Activated CD4-positive, alpha-beta T cell treated with anti-CD3 and anti-CD28 coated beads, Interleukin-2, Interleukin-6, amounts not matched to agents 100 ng/mL and 50 ng/mL, durations not matched to agents 16 hours and 8 hours (primary cell): ENCODE measurements around the gene GSE1.

ENCODE experiments used
- DNase-seq: peaks from one replicate; pipeline ENCODE4 v3.0.0-alpha.2; 2020

Gene GSE1

DNA sequence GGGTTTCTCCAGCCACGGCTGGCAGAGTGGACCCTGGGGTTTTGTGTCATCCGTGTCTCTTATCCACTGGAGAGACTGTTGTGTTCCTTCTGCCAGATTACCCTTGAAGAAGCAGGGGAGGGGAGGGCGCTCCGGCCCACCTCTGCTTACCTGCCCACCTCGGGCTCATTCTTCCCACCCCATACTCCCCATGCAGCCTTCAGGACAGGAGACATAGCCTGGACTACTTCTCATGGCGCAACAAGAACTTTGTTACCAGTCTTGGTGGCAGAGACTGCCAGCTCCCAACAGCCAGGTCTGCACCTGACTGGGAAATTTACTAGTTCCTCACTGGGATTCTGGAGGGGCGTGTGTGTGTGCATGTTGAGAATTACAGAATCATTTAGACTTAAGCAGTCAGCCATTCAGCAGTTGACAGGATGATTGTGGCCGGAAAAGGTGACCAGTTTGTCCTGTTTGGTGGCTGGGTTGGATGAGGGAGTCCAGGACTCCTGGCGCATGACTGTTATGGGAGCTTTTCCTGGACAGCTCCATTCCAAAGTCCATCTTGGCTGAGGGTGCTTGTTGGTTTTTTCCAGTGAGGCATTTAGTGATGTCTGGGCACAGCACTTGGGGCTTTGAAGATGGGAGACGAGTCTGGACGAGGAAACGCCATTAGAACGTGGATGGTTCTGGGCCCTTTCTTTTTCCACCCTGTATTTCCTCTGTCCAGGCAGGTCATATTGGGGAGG, 8.7 kb downstream of the GSE1 start:
- DNase-seq, result no peak

DNA sequence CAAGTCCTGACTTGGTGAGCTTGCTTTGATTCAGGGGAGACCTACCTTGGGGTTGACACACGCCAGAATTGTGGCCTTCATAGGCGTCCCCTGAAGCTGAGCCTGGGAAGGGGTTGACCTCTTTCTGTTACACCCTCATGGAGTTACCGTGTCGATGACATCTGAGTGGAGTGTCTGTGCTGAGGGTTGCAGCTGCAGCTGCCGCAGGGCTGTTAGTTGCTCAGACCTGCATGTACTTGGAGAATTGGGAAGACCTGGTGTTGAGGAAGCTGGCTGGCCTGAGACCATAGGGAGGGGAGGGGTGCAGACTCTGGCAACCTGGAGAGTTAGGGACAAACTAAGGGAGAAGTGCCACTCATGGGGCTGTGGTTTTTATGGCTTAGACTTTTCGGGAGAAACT, 9.6 kb downstream of the GSE1 start:
- no peak for DNase-seq

DNA sequence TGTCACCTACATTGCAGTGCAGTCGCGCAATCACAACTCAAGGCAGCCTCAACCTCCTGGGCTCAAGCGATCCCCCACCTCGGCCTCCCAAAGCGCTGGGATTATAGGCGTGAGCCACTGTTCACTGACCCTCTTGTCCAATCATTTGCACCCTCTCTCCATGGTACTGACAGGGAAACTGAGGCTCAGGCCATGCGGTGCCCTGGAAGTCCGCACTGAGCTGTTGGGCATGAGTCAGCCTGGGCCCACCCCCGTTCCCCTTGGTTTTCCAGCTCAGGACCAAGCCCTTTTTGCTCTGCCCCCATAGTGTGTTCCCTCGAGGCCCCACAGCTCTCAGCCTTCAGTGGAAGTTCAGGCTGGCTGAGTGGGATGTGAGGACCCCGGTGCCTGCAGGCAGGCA, 10.1 kb downstream of the GSE1 start:
- DNase-seq, result no peak

DNA sequence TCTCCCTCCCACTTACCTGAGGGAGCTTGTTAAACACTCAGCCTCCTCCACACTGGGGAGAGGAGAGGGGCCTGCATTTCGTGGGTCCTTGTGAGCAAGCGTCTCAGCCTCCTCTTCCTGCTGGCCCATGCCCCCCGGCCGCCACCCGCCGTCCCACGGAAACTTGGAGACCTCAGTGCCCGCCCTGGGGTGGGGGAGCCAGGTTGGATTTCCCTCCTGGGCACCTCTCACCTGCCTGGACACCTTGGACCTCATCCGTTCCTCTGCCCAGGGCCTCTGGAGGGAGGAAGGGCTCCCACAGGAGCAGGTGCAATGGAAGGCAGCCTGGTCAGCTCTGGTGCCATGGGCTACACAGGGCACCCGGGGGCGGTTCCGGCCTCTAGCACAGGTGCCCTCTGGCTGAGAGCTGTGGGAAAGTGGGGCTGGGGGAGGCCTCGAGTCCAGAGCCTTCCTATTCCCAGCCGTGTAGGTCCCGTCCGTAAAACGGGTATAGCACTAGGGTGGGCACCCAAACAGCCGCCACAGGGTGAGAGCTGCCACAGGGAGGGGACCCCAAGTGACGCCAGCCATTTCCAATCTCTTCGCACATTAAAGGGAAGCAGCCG, 11.0 kb downstream of the GSE1 start:
- DNase-seq, result no peak

DNA sequence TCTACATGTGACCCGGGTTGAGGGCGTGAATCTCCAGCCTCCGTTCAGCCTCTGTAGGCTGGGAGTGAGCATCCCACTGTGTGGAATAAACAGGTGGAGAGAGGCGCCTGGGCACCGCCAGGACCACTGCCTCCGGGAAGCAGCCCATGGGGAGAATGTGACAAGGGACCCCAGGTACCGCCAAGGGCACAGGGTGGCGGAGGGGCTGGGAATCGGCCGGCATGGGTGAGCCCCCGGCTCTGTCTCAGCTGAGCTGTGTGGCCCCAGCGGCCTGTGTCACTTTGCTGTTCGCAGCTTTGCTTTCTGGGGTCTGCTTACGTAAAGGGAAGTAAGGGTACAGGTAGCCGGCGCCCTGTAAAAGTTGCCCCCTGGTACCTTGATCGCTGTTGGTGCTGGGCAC, 11.5 kb downstream of the GSE1 start:
- DNase-seq, result no peak

DNA sequence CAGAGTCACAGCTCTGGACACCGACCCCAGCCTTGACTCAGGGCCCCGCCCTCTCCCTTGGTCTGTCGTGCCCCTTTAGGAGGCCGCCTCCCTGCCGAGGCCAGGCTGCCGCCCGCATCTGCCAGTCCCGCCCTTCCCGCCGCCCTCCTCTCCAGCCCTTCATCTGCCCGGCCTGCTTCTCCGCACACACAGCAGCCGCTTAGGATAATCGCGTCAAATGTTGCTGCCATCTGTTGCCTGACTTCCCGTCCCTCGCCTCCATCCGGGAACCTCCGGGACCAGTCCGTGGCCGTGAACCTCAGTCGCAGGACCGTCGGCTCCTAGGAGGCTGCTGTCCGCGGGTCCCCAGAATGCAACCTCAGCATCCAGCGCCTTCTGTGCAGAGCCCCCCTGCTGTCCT, 11.9 kb downstream of the GSE1 start:
- DNase-seq, result no peak

DNA sequence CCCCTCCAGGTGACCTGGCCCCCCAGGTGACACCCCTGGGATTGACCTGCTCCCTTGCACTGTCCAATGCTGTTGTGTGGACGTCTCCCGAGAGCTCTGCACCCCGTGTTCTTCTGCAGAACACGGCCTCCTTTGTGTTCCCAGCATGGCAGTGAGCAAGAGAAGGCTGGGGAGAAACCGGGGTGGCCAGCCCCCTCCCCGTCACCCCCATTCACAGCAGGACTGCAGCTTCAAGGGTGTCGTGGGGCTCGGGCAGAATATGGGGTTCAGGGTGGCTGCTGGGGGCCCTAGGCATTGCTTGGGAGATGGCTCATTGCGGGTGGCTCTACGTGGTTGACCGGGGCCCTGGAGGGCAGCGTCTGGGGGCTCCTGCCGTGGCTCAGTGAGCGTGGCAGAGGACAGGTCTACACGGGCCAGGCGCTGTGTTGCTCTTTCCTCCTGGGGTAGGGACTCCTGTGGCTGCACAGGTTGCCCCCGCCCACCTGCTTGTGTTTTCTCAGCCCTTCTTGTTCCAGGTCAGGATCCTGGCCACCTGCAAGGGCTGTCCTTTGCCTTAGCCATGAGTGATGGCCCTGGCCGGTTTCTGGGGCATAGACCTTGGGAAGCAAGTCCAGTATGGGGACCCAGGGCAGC, 12.5 kb downstream of the GSE1 start:
- no peak for DNase-seq

DNA sequence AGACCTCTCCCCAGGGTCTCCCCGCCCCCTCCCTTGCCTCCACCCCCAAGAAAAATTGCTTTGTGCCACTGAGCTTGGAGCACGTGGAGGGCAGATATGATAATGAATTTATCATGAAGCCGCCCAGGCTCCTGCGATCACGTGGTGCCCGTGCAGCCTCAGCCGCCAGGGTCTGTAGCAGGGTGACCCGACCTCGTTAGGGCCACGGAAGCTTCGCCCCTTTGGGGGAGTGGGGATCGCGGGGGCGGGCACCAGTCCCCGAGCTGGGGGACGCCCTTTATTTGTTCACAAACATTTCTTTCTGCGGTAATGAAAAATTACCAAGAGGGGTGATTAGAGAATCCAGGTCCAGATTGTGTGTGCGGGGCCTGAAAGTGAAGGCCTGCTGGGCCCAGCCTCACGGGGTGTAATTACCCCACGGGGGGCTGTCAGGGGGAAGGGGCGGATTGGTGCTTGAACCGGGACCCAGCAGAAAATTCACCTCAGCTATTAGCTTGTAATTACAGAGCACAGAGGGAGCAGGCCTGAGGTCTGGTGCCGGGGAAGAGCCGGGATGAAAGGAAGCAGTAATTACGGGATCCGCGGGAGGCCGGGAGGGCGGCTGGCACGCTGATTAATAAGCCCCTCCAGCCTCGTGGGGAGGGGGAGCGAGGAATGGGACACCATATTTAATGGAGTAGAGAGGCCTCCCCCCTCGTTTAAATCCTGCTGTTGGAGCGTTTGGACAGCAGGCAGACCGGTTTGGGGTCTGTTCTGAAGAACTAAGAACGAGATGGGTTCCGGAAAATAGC, 13.3 kb downstream of the GSE1 start:
- DNase-seq, result no peak

DNA sequence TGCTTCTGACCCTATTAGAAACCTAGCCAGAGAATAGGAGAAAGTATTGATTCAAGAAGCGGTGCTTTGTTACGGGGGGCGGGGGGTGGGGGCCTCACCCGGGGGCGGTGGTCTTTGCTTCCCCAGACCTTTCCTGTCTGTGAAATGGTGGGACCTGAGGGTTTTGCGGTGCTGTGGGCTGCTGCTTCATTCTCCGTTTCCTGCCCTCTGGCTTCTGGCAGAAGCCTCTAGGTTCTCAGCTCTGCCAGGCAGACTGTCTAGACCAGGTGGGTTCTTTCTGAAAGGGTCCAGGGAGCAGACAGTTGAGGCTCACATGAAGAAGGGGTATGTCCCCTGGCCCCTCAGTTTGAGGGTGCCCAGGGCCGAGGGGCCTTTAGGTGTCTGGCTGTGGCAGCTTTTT, 14.0 kb downstream of the GSE1 start:
- no peak for DNase-seq

DNA sequence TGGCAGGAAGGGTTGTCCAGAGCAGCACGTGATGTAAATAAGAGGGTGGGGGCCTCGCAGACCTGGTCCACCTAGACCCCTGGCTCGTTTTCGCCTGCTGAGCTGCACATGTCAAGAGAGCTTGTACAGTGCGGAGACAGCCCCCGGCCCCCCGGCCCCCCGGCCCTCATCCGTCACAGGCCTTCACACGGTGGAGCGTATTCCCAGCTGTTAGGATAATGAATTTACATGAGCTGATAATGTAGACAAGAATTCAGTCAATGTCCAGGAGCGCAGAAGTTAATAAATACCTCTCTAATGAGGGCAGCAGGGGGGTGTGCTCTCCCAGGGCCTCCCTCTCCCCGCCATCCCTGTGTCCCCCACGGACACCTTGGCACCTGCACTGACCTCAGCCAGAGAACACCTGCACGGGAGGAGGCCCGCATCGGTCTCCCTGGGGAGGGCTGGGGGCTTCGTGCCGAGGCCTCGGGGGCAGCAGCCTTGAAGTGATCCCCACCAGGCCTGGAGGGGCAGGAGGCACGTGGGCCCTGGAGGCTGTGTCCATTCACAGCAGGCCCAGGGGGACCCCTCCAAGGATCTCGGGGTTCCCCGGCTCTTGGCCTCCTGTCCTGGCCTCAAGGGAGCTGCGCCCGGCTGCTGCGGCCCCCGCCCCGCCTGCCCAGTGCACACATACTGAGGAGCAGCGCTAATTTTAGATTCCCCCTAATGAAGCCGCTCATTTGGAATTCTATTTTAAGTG, 14.6 kb downstream of the GSE1 start:
- no peak for DNase-seq

DNA sequence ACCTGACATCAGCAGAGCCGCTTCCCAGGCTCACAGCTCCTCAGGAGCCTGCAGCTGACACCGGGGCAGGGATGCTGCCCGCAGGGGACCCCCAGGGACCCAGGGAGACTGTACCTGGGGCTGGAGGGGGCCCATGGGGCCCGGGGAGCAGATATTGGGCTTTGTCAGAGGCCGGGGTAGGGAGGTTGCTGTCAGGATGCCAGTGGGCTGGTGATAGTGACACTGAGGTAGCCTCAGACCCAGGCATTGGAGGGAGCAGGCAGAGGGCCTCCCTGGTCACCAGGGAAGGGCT, 15.1 kb downstream of the GSE1 start:
- no peak for DNase-seq

DNA sequence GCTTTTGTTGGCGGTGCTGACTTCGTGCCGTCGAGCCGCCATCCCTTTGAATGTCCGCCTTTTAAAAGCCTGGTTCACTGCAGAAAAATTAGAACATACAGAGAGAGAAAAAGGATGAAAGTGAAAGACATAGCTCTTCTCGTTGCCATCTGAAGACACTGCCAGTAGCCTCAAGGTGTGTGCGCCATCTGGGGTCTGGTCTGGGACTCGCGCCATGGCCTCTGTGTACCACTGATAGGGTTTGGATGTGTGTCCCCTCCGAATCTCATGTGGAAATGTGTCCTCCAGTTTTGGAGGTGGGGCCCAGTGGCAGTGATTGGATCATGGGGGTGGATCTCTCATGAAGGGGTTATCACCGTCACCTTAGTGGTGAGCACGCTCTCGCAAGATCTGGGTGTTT, 15.5 kb downstream of the GSE1 start:
- DNase-seq, result no peak

DNA sequence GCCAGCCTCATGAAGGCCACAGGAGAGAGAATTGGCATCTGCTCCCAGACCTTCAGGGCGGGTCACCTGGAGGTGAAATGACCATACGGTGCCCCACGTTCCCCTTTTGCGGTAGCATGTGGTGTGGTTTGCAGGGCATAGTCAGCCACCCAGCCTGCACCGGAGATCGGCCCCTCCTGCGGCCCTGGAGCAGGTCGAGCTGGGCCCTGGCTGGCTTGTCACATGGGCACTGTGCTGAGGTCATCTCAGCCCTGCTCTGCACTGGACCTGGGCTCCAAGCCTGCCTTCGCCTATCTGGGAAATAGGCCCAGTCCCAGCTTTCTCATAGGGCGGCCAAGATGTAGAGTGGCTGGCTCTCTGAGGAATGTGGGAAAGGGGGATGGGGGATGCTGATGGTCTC, 16.2 kb downstream of the GSE1 start:
- no peak for DNase-seq

DNA sequence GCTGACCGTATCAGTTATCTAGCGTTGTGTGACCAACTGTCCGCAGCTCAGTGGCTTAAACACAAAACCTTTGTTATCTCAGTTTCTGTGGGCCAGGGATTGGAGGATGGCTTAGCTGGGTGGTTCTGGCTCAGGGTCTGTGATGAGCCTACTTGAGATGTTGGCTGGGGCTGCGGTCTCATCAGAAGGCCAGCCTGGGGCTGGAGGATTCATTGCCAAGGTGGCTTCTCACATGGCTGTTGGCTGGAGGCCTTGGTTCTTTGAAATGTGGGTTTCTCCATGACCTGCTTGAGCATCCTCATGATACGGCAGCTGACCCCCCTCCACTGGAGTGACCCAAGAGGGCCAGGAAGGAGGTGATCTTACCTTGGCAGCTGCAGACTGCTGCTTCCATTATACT, 16.7 kb downstream of the GSE1 start:
- no peak for DNase-seq

DNA sequence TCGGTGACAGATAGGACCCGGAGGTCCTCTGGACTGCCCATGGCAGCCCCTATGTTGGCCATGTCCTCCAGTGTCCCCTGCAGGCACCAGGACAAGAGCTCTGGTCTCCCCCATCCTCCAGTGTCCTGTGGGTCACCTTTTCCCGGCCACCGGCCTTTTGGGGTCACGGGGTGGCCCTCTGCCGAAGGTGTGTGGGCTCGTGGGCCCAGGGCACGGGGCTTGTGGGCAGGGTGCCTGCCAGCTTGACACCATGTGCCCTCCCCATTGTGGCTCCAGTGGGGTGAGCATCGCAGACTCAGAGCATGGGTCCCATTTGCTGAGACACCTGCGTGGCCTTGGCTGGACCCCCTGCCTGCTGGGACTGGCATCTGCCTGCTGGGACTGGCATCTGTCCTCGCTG, 18.1 kb downstream of the GSE1 start:
- no peak for DNase-seq

DNA sequence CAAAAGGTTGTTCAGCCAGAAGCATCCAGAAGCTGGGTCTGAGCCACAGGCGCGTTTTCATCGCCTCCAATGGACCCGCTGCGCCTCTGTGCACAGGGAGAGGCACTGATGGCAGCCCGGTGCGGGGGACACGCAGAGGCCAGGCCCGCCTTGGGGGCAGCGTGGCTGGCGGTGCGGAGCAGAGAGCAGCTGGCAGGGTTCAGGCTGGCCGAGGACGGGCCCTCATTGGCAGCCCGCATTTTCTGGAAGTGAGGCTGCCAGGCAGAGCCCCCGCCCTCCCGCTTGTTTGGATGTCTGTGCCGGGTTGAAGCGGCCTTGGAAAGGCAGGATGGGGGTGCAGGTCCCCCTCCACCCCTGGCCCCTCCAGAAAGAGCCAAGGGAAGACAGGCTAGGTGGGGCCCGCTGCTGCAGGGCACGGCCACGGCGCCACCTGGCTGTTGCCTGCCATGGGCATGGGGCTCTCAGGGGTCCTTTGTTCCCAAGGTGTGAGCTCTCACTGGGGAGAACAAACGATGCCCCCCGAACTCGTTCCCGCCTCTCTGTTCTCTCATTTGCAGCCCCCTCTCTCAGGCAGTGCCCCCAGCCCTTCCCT, 18.8 kb downstream of the GSE1 start:
- no peak for DNase-seq

DNA sequence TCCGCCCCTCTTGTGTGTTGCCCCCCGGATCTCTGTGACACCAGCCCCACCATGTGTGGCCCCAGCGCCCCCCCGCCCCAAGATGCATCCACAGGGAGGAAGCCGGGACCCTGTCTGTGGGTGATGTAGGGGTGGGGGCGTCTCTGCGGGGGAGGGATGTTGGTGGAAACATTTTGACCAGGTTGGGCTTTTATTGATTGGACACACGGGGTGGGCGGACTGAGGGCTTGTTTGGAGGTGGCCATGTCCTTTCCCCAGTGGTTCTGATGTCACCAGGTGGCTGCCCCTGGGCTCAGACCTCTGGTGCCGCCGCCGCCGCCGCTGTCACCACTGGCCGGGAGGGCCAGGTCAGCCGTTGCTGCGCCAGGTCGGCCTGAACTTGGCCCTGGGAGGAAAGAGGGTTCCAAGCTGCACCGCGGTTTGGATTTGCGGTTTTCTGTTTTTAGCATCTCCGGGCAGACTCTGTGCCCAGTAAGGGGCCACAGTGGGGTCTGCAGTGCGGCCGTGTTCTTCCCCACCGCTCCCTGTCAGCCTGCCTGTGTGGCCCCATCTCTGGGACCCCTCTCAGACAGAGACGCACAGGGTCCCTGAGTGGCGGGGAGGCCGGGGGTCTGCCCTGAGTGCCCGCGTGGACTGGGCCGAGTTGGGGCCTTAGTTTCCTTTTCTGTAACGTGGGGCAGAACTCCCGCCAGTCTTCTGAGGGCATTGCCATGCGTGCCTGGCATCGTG, 19.8 kb downstream of the GSE1 start:
- no peak for DNase-seq

DNA sequence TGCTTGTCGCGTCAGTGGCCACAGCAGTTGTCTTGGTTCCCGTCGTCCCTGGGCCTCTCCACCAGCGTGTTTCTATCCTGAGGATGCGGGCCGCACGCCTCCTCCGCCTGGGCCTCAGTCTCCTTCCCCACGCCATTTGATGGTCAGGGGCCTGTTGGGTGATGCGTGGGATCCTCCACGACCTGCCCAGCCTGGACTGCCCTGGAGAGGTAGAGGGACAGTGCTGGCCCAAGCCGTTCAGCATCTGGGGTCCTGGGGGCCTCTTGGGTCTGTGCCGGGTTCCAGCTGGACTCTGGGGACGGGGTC, 20.3 kb downstream of the GSE1 start:
- no peak for DNase-seq

DNA sequence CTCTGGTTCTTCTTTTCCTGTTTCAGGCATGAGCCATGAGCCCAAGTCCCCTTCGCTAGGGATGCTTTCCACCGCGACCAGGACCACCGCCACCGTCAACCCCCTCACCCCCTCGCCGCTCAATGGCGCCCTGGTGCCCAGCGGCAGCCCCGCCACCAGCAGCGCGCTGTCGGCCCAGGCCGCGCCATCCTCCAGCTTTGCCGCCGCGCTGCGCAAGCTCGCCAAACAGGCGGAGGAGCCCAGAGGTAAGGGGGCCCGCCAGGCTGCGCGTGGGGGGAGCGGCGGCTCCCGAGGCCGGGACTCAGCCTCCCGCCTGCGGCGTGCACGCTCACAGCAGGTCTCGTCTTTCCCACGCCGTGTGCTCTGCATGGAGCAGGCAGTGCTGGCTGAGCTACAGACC, 20.8 kb downstream of the GSE1 start:
- DNase-seq, result no peak

DNA sequence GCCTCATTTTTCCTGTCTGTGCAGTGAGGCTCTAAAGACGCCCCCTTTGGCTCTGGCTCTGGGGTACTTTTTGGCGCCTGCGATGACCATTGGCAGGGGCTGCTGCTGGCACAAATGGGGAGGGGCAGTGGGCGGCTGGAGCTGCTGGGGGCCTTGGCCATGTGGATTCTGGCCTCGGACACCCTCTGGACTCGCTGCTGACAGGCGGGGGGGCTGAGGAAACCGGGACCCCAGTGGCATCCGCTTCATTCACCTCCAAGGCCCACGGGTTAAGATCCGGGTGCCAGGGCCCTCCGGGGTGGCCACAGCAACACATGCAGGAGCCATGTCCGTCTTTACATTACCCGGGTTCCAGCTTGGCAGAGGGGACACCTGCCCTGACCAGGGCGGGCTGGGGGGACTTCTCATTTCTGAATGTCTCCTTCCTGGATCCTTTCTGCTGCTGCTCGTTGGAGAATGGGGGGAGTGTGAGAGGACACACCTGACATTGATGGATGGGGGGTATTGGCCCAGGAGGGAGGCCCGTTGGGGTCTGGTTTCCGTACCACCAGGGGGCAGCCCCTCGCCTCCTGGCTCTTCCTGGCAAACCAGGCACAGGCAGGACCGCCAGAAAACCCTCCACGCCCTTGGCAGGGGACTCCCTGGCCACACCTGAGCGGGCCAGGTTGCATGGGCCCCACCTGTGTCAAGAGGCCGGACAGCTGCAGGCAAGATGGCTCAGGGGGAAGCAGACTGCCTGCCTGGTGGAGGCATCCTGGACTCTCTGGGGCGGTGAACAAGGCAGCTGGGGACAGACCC, 21.8 kb downstream of the GSE1 start:
- DNase-seq, result no peak

DNA sequence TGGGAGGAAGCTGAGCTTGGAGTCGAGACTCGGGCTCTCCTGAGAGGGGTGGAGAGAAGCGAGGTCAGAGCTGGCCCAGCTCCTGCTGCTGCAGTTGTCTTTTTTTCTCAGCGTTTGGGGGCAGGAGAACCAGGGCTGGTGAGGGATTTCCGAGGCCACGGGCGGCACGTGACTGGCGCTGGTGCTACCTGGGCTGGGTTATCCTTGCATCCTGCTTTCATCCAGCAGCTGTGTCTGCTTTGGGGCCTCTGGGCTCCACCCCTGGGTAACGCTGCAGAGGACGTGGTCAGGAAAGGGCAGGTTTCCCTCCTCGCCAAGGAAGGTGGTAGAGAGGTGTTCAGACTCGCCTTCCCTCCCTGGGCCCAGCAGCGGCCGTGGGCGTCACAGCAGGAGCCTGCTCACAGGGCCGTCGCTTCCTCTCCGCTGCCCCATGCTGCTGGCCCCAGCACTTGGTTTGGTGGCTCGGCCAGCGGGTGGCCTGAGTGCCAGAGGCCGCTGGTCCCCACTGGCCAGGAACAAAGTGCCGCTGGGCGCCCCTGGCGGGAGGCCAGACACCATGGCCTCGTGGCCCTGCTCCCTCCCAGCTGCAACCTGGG, 22.5 kb downstream of the GSE1 start:
- no peak for DNase-seq
